IPS-20b (cell line): ENCODE data around the gene CD163L1.

Experiments used
- H3K27ac ChIP-seq: one replicate; pipeline ENCODE4 v1.5.1; 2013; ENCODE audit warnings: low read length
- H3K27me3 ChIP-seq: 2 replicates; pipeline ENCODE4 v1.6.1; 2013; ENCODE audit warnings: mild to moderate bottlenecking, low read length, inconsistent platforms; ENCODE audit not compliant: insufficient read depth
- H3K36me3 ChIP-seq: 2 replicates; pipeline ENCODE4 v1.6.1; 2013; ENCODE audit warnings: low read depth, mild to moderate bottlenecking, inconsistent platforms, low read length, moderate library complexity; ENCODE audit not compliant: insufficient read depth
- H3K4me1 ChIP-seq: 2 replicates; pipeline ENCODE4 v1.6.1; 2013; ENCODE audit warnings: mild to moderate bottlenecking, control low read depth, inconsistent platforms, low read length, moderate library complexity; ENCODE audit not compliant: insufficient read depth
- H3K4me3 ChIP-seq: 2 replicates; pipeline ENCODE4 v1.5.1; 2013; ENCODE audit warnings: mild to moderate bottlenecking, low read length, inconsistent platforms
- H3K9ac ChIP-seq: 2 replicates; pipeline ENCODE4 v1.6.1; 2013; ENCODE audit warnings: low read depth, mild to moderate bottlenecking, inconsistent platforms, low read length, moderate library complexity
- H3K9me3 ChIP-seq: 2 replicates; pipeline ENCODE4 v1.6.1; 2013; ENCODE audit warnings: mild to moderate bottlenecking, low read depth, low read length, inconsistent platforms; ENCODE audit not compliant: insufficient read depth

The CD163L1 gene

DNA sequence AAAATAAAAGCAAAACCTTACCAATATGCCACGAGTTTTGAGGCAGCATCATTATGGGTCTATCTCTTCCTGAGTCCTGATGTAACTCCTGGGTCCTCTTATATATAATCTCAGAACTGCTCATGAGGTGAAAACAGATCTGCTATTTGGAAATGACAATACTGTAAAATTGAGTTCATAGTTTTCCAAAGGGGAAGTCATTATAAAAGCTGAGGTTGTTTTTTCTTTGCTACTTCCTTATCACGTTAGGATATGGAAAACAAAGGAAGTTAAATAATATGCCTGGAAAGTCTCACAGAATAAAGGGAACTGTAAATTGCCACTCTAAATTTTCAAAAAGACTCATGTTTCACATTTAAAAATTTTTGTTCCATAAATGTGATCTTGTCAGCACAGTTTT, at the start of gene CD163L1:
CD163L1 (minus strand) TSS at position 78 of the 400 bp plus-strand sequence; CDS start at position 52, 26 bp downstream.
- Histone ChIP-seq H3K4me1 (no peaks in the 10 kb centered on the region), H3K9ac (no peak within 1 kb of the TSS)

DNA sequence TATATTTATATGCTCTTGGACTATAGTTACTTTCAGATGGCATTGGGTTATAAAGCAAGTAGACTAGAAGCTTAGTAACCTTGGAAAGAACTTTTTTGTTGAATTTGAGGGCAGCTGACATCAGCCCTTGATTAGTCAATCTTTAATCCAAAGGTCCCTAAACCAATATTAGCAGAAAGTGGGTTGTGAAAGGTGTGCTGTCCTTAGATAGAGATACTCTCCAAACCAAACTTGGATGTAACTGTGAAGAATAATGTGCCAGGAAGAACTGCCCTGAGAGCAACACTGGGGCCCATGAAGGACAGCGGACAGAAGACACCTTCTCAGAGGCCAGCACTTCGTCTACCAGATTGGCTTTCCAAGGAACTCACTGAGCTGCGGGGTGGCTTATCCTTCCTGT, 49.1 kb upstream of the CD163L1 start:
- no peak overlapping the region for H3K9ac ChIP-seq
- H3K4me3 ChIP-seq = no peak overlapping the region
- H3K4me1 ChIP-seq = peaks cover 12% of the 10 kb centered on the region
- H3K36me3 ChIP-seq = no peaks in the 10 kb centered on the region
- no peaks in the 10 kb centered on the region for H3K9me3 ChIP-seq
- H3K27ac ChIP-seq = no peak overlapping the region
- H3K27me3 ChIP-seq = no peaks in the 10 kb centered on the region

More for the DNA sequence above, at the start of gene CD163L1:
- H3K9me3 ChIP-seq = no peaks in the 10 kb centered on the region
- no peak within 1 kb of the TSS for H3K27ac ChIP-seq
- H3K4me3 ChIP-seq = no peak within 1 kb of the TSS
- no peaks in the 10 kb centered on the region for H3K36me3 ChIP-seq
- peaks cover 6% of the 10 kb centered on the region; the same call in 1 of the 2 replicates for H3K27me3 ChIP-seq

DNA sequence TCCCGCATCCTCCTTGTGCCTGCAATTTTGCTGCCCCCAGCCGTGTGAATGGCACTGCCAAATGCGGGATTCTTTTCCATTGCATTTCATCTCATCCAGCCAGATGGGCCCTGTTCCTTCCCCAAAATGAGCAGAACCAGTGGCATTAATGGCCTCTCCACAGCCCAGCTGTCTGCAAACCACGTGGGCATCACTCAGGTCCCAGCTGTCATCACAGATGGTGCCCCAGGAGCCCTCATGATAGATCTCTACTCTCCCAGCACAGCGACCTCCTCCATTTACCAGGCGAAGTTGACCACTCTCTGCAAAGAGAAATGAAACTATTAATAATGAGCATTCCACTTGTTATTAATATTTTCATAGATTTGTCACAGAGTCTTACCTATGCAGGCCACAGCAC, 42.6 kb upstream of the CD163L1 start:
- no peaks in the 10 kb centered on the region for H3K27me3 ChIP-seq
- H3K9ac ChIP-seq = no peak overlapping the region
- no peaks in the 10 kb centered on the region for H3K4me1 ChIP-seq
- H3K9me3 ChIP-seq = no peaks in the 10 kb centered on the region
- H3K36me3 ChIP-seq = no peaks in the 10 kb centered on the region
- no peak overlapping the region for H3K27ac ChIP-seq
- H3K4me3 ChIP-seq = no peak overlapping the region

DNA sequence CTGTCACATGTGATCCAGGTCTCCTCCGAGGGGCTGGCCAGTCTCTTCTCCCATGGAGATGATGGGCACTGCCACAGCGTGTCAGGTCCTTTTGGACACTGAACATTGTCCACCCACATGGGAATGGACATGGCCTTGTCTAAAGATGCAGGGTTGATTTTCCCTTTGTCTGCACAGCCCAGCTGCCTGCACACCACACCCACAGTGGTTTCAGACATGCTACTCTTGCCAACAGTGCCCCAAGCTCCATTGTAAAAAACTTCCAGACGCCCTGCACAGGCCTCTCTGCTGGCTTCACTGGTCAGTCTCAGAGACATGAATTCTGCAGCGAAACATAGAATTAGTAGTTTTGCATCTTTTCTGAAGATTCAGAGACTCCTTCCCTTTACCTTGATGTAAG, 41.1 kb upstream of the CD163L1 start:
- no peaks in the 10 kb centered on the region for H3K4me1 ChIP-seq

DNA sequence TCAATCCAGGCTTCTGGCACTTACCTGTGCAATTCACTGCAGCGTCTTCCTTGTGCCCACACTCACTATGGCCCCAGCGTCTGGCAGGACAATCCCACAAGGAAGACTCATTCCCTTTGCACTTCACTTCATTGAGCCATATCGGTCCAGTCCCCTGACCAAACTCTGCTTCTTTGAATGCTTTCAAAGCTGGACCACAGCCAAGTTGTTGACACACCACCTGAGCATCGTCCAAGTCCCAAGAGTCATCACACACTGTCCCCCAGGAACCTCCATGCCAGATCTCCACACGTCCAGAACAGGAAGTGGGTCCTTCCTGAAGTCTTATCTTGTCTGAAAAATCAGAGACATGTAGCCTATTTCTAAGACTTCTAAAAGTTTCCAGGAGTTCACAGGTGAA, 39.4 kb upstream of the CD163L1 start:
- no peaks in the 10 kb centered on the region for H3K4me1 ChIP-seq
- H3K27me3 ChIP-seq = no peaks in the 10 kb centered on the region
- no peaks in the 10 kb centered on the region for H3K36me3 ChIP-seq
- H3K27ac ChIP-seq = no peak overlapping the region
- H3K4me3 ChIP-seq = no peak overlapping the region
- H3K9me3 ChIP-seq = no peaks in the 10 kb centered on the region
- no peak overlapping the region for H3K9ac ChIP-seq

More for the DNA sequence above, 41.1 kb upstream of the CD163L1 start:
- Histone ChIP-seq H3K36me3 (no peaks in the 10 kb centered on the region), H3K9ac (no peak overlapping the region), H3K9me3 (no peaks in the 10 kb centered on the region), H3K27me3 (no peaks in the 10 kb centered on the region), H3K4me3 (no peak overlapping the region), H3K27ac (no peak overlapping the region)

DNA sequence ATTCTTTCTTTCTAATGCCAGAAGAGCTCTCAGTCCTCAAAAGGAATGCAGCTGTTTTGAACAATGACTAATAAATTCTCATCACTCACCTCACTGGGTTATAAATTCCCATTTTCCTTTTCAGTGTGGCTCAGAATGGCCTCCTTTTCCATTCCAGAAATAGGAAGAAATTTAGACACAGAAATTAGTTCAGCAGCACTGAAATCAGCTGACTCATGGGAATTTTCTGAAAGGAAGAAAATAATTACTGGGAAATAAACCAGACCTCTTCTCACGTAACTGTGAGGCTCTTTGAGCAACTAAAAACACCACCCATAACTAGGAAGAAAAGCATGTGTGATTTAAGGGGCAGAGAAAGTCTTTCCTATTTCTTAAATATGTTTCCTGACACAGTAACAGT, 35.8 kb upstream of the CD163L1 start:
- no peak overlapping the region for H3K4me3 ChIP-seq
- H3K4me1 ChIP-seq = no peaks in the 10 kb centered on the region
- no peak overlapping the region for H3K9ac ChIP-seq
- no peak overlapping the region for H3K27ac ChIP-seq
- no peaks in the 10 kb centered on the region for H3K9me3 ChIP-seq
- no peaks in the 10 kb centered on the region for H3K36me3 ChIP-seq
- H3K27me3 ChIP-seq = no peaks in the 10 kb centered on the region

DNA sequence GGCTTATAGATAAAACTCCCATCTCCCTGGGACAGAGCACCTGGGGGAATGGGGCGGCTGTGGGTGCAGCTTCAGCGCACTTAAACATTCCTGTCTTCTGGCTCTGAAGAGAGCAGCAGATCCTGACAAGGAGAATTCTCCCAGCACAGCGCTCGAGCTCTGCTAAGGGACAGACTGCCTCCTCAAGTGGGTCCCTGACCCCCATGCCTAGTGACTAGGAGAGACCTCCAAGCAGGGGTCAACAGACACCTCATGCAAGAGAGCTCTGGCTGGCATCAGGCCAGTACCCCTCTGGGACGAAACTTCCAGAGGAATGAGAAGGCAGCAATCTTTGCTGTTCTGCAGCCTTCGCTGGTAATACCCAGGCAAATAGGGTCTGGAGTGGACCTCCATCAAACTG, 28.1 kb upstream of the CD163L1 start:
- no peaks in the 10 kb centered on the region for H3K4me1 ChIP-seq
- no peak overlapping the region for H3K27ac ChIP-seq
- no peak overlapping the region for H3K4me3 ChIP-seq
- H3K9ac ChIP-seq = no peak overlapping the region
- H3K27me3 ChIP-seq = no peaks in the 10 kb centered on the region
- H3K36me3 ChIP-seq = no peaks in the 10 kb centered on the region
- no peaks in the 10 kb centered on the region for H3K9me3 ChIP-seq

DNA sequence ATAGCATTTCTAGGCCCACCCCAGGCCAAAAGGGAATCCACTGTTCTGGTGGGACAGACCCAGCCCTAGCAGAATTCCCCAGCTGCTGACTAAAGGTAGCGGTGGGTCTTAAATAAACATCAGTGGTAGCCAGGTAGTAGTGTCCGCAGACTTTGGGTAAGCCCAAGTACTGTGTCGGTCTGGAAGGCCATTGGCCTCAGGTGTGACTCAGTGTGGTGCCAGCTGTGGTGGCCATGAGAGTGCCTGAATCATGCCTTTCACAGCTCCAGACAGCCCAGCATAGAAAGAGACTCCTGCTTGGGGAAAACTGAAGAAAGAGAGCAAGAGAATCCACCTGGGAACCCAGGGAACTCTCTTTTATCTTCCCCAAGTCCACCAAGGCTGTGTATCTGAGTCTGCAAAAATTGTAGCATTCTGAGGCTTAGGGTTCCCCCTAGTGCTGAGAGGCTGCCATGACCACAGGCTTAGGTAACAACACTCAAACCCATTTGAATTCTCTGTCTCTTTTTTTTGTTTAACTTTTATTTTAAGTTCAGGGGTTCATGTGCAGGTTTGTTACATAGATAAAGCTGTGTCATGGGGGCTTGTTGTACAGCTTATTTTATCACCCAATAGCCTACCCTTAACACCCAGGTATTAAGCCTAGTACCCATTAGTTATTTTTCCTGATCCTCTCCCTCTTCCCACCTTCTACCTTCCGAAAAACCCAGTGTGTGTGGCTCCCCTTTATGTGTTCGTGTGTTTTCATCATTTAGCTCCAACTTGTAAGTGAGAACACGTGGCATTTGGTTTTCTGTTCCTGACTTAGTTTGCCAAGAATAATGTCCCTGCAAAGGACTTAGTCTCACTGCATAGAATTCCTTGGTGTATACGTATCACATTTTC, 16.7 kb upstream of the CD163L1 start:
- H3K4me1 ChIP-seq = no peaks in the 10 kb centered on the region
- no peak overlapping the region for H3K4me3 ChIP-seq
- no peaks in the 10 kb centered on the region for H3K27me3 ChIP-seq
- no peak overlapping the region for H3K9ac ChIP-seq
- no peaks in the 10 kb centered on the region for H3K36me3 ChIP-seq
- no peaks in the 10 kb centered on the region for H3K9me3 ChIP-seq
- no peak overlapping the region for H3K27ac ChIP-seq

DNA sequence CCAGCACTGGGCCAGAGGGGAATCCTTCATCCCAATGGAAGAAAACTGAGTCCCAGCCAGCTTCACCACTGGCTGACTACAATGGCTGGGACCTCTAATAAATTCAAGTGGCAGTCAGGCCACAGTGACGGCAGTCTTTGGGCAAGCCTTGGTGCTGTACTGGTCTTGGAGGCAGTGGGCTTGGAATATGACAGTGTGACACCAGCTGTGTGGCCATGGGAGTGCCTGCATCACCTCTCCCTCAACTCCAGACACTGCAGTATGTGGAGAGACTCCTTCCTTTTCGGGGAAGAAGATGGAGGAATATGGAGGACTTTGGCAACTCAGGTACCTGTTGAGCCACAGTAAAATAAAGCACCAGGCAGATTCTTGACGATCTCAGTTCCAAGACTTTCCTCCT, 16.0 kb upstream of the CD163L1 start:
- Histone ChIP-seq H3K4me3 (no peak overlapping the region), H3K27ac (no peak overlapping the region), H3K27me3 (no peaks in the 10 kb centered on the region), H3K9me3 (no peaks in the 10 kb centered on the region), H3K36me3 (no peaks in the 10 kb centered on the region), H3K9ac (no peak overlapping the region), H3K4me1 (no peaks in the 10 kb centered on the region)

DNA sequence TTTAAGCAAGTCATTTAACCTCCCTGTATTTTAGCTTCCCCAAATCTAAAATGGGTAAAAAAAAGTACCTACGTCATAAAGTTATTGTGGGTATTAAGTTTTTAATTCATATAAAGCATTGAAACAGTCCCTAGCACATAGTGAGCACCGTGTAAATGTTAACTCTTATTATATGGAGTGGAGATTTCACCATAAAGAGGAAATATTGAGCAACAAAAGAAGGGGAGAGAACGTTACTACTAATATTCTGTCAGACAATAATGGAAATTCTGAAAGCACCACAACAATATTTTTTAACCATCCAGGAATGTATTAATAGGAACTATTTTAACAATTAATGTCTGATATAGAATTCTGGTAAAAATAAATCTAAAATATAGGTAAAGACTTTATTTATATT, 7.8 kb upstream of the CD163L1 start:
- no peaks in the 10 kb centered on the region for H3K9me3 ChIP-seq

DNA sequence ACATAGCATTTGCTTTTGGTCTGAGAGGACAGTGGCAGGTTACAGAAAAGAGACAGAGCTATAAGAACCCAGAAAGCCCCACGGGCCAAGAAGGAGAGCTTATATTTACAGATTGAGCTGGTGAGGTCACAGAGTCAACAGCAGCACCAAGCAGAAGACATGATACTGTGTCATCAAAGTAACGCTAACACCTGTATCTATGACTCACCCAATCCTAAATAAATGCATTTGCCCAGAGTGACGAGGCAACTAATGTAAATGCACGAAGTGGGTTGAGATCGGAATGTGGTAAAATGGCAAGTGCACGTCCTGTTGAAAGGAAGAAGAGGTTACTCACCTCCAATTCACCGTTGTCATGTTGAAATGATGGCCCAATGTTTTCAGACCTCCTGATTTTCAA, 6.7 kb upstream of the CD163L1 start:
- Histone ChIP-seq H3K9ac (no peak overlapping the region), H3K36me3 (no peaks in the 10 kb centered on the region), H3K9me3 (no peaks in the 10 kb centered on the region), H3K4me3 (no peak overlapping the region), H3K4me1 (no peaks in the 10 kb centered on the region), H3K27me3 (no peaks in the 10 kb centered on the region), H3K27ac (no peak overlapping the region)

More for the DNA sequence above, 7.8 kb upstream of the CD163L1 start:
- Histone ChIP-seq H3K9ac (no peak overlapping the region), H3K4me3 (no peak overlapping the region), H3K36me3 (no peaks in the 10 kb centered on the region), H3K27ac (no peak overlapping the region), H3K4me1 (no peaks in the 10 kb centered on the region), H3K27me3 (no peaks in the 10 kb centered on the region)

DNA sequence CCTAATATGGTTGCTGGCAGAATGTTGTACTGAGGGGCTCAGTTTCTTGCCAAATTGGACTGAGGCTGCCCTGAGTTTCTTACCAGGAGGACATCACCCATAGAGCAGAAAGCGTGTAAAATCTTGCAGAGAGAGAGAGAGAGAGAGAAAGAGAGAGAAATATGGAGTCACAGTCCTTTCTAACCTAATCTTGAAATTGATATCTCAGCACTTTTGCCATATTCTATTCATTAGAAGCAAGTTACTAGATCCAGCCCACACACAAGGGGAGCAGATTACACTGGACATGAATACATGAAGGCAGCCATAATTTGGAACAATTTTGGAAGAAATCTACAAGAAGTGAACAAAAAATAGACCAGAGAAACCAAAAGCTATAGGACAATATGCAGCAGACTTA, 4.1 kb upstream of the CD163L1 start:
- H3K27me3 ChIP-seq = no peaks in the 10 kb centered on the region
- H3K27ac ChIP-seq = no peak overlapping the region
- H3K36me3 ChIP-seq = no peaks in the 10 kb centered on the region
- H3K9me3 ChIP-seq = no peaks in the 10 kb centered on the region
- no peak overlapping the region for H3K4me3 ChIP-seq
- H3K9ac ChIP-seq = no peak overlapping the region
- no peaks in the 10 kb centered on the region for H3K4me1 ChIP-seq
